Uterus (tissue), 4 donors: ENCODE data around the gene OSBPL1A. TPM values are rescaled to one million over a fixed set of nuclear protein-coding genes. Genes with fewer than 3 reads are reported as not detected.

ENCODE experiments used
- DNase-seq, 2 donors: peaks; one replicate each; pipeline ENCODE4 v3.0.0-alpha.2; 2019 to 2020
- H3K27ac ChIP-seq, 2 donors: fragments of 200-600 bp; sonication (generic); 1 replicate in 1 of 2; 2 replicates in 1 of 2; pipeline ENCODE4 v1.5.1; 2016 to 2018
- H3K27me3 ChIP-seq, 2 donors: fragments of 200-600 bp; sonication (generic); one replicate each; pipeline ENCODE4 v1.5.1; 2018 to 2019; ENCODE audit warnings: control low read depth in 1 of 2
- H3K36me3 ChIP-seq, 2 donors: fragments of 200-600 bp; sonication (generic); one replicate each; pipeline ENCODE4 v1.5.1; 2019; ENCODE audit warnings: control low read depth in 1 of 2
- H3K4me1 ChIP-seq, 2 donors: fragments of 200-600 bp; sonication (generic); one replicate each; pipeline ENCODE4 v1.5.1; 2018 to 2019; ENCODE audit warnings: control low read depth in 1 of 2
- H3K4me3 ChIP-seq, 2 donors: fragments of 200-600 bp; sonication (generic); 1 replicate in 1 of 2; 2 replicates in 1 of 2; pipeline ENCODE4 v1.5.1; 2018 to 2019; ENCODE audit warnings: mild to moderate bottlenecking in 1 of 2
- H3K9me3 ChIP-seq, 2 donors: fragments of 200-600 bp; sonication (generic); one replicate each; pipeline ENCODE4 v1.5.1; 2019; ENCODE audit warnings: control low read depth in 1 of 2
- CTCF ChIP-seq, 4 experiments: fragments of 200-600 bp in 2 of 4; fragments of 450-650 bp in 2 of 4; sonication (generic) in 2 of 4; IDR thresholded peaks; one replicate each; pipeline ENCODE4 v1.5.1; 2016 to 2019; ENCODE audit warnings: antibody characterized with exemption in 4 of 4, mild to moderate bottlenecking in 2 of 4, moderate library complexity in 1 of 4
- POLR2A ChIP-seq, 2 donors: fragments of 450-650 bp; IDR thresholded peaks; one replicate each; pipeline ENCODE4 v1.6.1; 2016; ENCODE audit warnings: antibody characterized with exemption in 2 of 2, mild to moderate bottlenecking in 1 of 2, moderate library complexity in 1 of 2
- intact Hi-C: fragments of 100-400 bp; cut with DNase I; formaldehyde crosslinking; loops from one replicate; pipeline ENCODE4 v1.15.1; 2023; ENCODE audit warnings: low total_unique reads
- total RNA-seq, 4 donors: library from RNA; depleted of rRNA in 3 of 4; stranded (reverse); fragments of >200 nt in 3 of 4; gene quantifications; one replicate each; pipeline versions ENCODE4 v1.1.0 to v1.2.4, GENCODE V29; 2014 to 2023
- donor health status: DM: yes; HTN: yes; CAD: no.

Gene OSBPL1A
- total RNA-seq, 4 donors from 2014 or later, result 49.4 to 72.4 (median 62.5) TPM

- H3K4me3 ChIP-seq, result no peak overlapping the region
- intact Hi-C loops, result no loop called here
- no peak overlapping the region for H3K27ac ChIP-seq
- no peaks in the 10 kb centered on the region for H3K36me3 ChIP-seq
- no peaks in the 10 kb centered on the region for H3K4me1 ChIP-seq
- TF ChIP-seq POLR2A (IDR thresholded peaks at IDR 0.05), result no peak
- no peak for TF ChIP-seq CTCF (IDR thresholded peaks at IDR 0.05)
- H3K27me3 ChIP-seq, result no peaks in the 10 kb centered on the region
- no peaks in the 10 kb centered on the region for H3K9me3 ChIP-seq
- no peak for DNase-seq
Measured at GRCh38 chr18:24140697-24141096, 256.9 kb downstream of the OSBPL1A start.

GRCh38 chr18:24138789-24139616 lies 258.6 kb downstream of the OSBPL1A start, which contains the start of gene CABYR:
TSS of gene CABYR (plus strand) at chr18:24139062. CDS start at chr18:24143115, 4,053 bp downstream.
- peak in 1 of 2 donors; percentile 61 for TF ChIP-seq POLR2A (IDR thresholded peaks at IDR 0.05)
- TF ChIP-seq CTCF (IDR thresholded peaks at IDR 0.05), result no peak
- peak within 1 kb of the TSS; percentile 49 to 63 for H3K4me3 ChIP-seq
- H3K27ac ChIP-seq, result peak within 1 kb of the TSS; percentile 50 to 67
- H3K9me3 ChIP-seq, result no peaks in the 10 kb centered on the region
- no peaks in the 10 kb centered on the region for H3K27me3 ChIP-seq
- H3K4me1 ChIP-seq, result no peaks in the 10 kb centered on the region
- no peaks in the 10 kb centered on the region for H3K36me3 ChIP-seq
- peak; percentile 69 to 70 for DNase-seq
- intact Hi-C loops, result no loop called here

- TF ChIP-seq CTCF (IDR thresholded peaks at IDR 0.05) (no peak), POLR2A (IDR thresholded peaks at IDR 0.05) (no peak)
- Histone ChIP-seq H3K4me3 (peak overlapping the region; percentile 49 to 63), H3K36me3 (no peaks in the 10 kb centered on the region), H3K9me3 (no peaks in the 10 kb centered on the region), H3K27ac (peak overlapping the region; percentile 50 to 67), H3K27me3 (no peaks in the 10 kb centered on the region), H3K4me1 (no peaks in the 10 kb centered on the region)
- no peak for DNase-seq
- intact Hi-C loops, result no loop called here
Measured at GRCh38 chr18:24138409-24138788, 259.2 kb downstream of the OSBPL1A start.

GRCh38 chr18:24136967-24137373 lies 260.7 kb downstream of the OSBPL1A start:
- TF ChIP-seq CTCF (IDR thresholded peaks at IDR 0.05) (no peak), POLR2A (IDR thresholded peaks at IDR 0.05) (no peak)
- H3K36me3 ChIP-seq, result no peaks in the 10 kb centered on the region

GRCh38 chr18:24130494-24130893 lies 267.1 kb downstream of the OSBPL1A start:
- DNase-seq, result no peak
- Histone ChIP-seq H3K27me3 (no peaks in the 10 kb centered on the region), H3K4me1 (no peaks in the 10 kb centered on the region), H3K36me3 (no peaks in the 10 kb centered on the region), H3K27ac (no peak overlapping the region), H3K4me3 (no peak overlapping the region), H3K9me3 (no peaks in the 10 kb centered on the region)
- TF ChIP-seq POLR2A (IDR thresholded peaks at IDR 0.05) (no peak), CTCF (IDR thresholded peaks at IDR 0.05) (no peak)
- intact Hi-C loops, result no loop called here

More at GRCh38 chr18:24136967-24137373, 260.7 kb downstream of the OSBPL1A start:
- no peak for DNase-seq
- H3K27me3 ChIP-seq, result no peaks in the 10 kb centered on the region
- no peak overlapping the region for H3K27ac ChIP-seq
- H3K4me3 ChIP-seq, result no peak overlapping the region
- intact Hi-C loops, result no loop called here
- no peaks in the 10 kb centered on the region for H3K9me3 ChIP-seq
- no peaks in the 10 kb centered on the region for H3K4me1 ChIP-seq
